GM23248 (cell line): ENCODE measurements around the gene NAV3. TPM values are rescaled to one million over a fixed set of nuclear protein-coding genes. Genes with fewer than 3 reads are reported as not detected.

Experiments
- DNase-seq: peaks from one replicate; pipeline ENCODE4 v3.0.0-alpha.2; 2015
- H2AFZ ChIP-seq: fragments of 200-600 bp; sonication (generic); 2 replicates; pipeline ENCODE4 v1.6.1; 2016; ENCODE audit warnings: antibody characterized with exemption
- H3F3A ChIP-seq: fragments of 200-600 bp; sonication (generic); 2 replicates; pipeline ENCODE4 v1.6.1; 2016; ENCODE audit warnings: mild to moderate bottlenecking, antibody characterized with exemption, mixed run types; ENCODE audit not compliant: insufficient read depth
- H3K27ac ChIP-seq: fragments of 200-600 bp; sonication (generic); 2 replicates; pipeline ENCODE4 v1.5.1; 2016; ENCODE audit warnings: mild to moderate bottlenecking
- H3K27me3 ChIP-seq: fragments of 200-600 bp; sonication (generic); replicated peaks from 2 replicates; pipeline ENCODE4 v1.6.1; 2016; ENCODE audit warnings: mild to moderate bottlenecking; ENCODE audit not compliant: insufficient read depth
- H3K36me3 ChIP-seq: fragments of 200-600 bp; sonication (generic); 2 replicates; pipeline ENCODE4 v1.6.1; 2016; ENCODE audit warnings: low read depth, mild to moderate bottlenecking
- H3K4me1 ChIP-seq: fragments of 200-600 bp; sonication (generic); 2 replicates; pipeline ENCODE4 v1.6.1; 2016; ENCODE audit warnings: mild to moderate bottlenecking; ENCODE audit not compliant: insufficient read depth
- H3K4me2 ChIP-seq: fragments of 200-600 bp; sonication (generic); one replicate; pipeline ENCODE4 v1.6.1; 2016; ENCODE audit warnings: mild to moderate bottlenecking; ENCODE audit not compliant: unreplicated experiment
- H3K4me3 ChIP-seq: fragments of 200-600 bp; sonication (generic); 2 replicates; pipeline ENCODE4 v1.5.1; 2016; ENCODE audit warnings: mild to moderate bottlenecking
- H3K79me2 ChIP-seq: fragments of 200-600 bp; sonication (generic); 2 replicates; pipeline ENCODE4 v1.6.1; 2016; ENCODE audit warnings: mild to moderate bottlenecking; ENCODE audit not compliant: insufficient read depth
- H3K9ac ChIP-seq: fragments of 200-600 bp; sonication (generic); 2 replicates; pipeline ENCODE4 v1.6.1; 2016; ENCODE audit warnings: mild to moderate bottlenecking
- H3K9me2 ChIP-seq: fragments of 200-600 bp; sonication (generic); 2 replicates; pipeline ENCODE4 v1.6.1; 2016; ENCODE audit warnings: mixed run types, mild to moderate bottlenecking, moderate library complexity; ENCODE audit not compliant: insufficient read depth
- H3K9me3 ChIP-seq: fragments of 200-600 bp; sonication (generic); one replicate; pipeline ENCODE4 v1.6.1; 2017; ENCODE audit warnings: low read depth
- H4K20me1 ChIP-seq: fragments of 200-600 bp; sonication (generic); 2 replicates; pipeline ENCODE4 v1.6.0; 2016; ENCODE audit not compliant: insufficient read depth
- EZH2 ChIP-seq: fragments of 200-600 bp; sonication (generic); IDR thresholded peaks from 2 replicates; pipeline ENCODE4 v1.6.1; 2018; ENCODE audit warnings: antibody characterized with exemption, mild to moderate bottlenecking; ENCODE audit not compliant: insufficient read depth, poor library complexity, severe bottlenecking
- EZH2phosphoT487 ChIP-seq: fragments of 200-600 bp; sonication (generic); IDR thresholded peaks from 2 replicates; pipeline ENCODE4 v1.6.1; 2018; ENCODE audit warnings: antibody characterized with exemption, moderate library complexity, mild to moderate bottlenecking, low read depth; ENCODE audit not compliant: insufficient read depth
- WGBS, 2 experiments: methylation state at CpG; one replicate each; pipeline ENCODE4 v1.1.6; 2015 to 2017; ENCODE audit warnings: low lambda C conversion rate in 2 of 2, low coverage in 1 of 2; ENCODE audit errors: missing lambda C conversion rate in 2 of 2; 5-methylcytosine and 5-hydroxymethylcytosine counted together
- in situ Hi-C: fragments of 300-500 bp; cut with MboI; formaldehyde crosslinking; loops from 2 replicates; pipeline ENCODE4 v1.15.0; 2020
- polyA plus RNA-seq: library from polyadenylated mRNA; unstranded; fragments of >200 nt; fragmentation: Nextera tagmentation; extraction: Ambion mirVana; gene quantifications from 2 replicates; pipeline ENCODE4 v1.2.1, GENCODE V29; 2016
- total RNA-seq: library from RNA; depleted of rRNA; stranded (reverse); fragments of >200 nt; shearing (Covaris generic); gene quantifications from 2 replicates; pipeline ENCODE4 v1.2.3, GENCODE V29; 2014

Gene NAV3
- total and polyA plus RNA-seq, 2 experiments from 2014 or later: 24.2 to 69.9 TPM

GRCh38 chr12:78192979-78193378, 362.3 kb downstream of the NAV3 start:
- Histone ChIP-seq H3K27ac (peak overlapping the region; percentile 55), H3K27me3 (no peaks in the 10 kb centered on the region), H3K36me3 (peaks cover 41% of the 10 kb centered on the region), H4K20me1 (no peaks in the 10 kb centered on the region), H3K4me2 (peak overlapping the region; percentile 54), H3K4me3 (no peak overlapping the region), H2AFZ (no peak overlapping the region), H3K9me2 (no peaks in the 10 kb centered on the region; the same call in 1 of the 2 replicates), H3K9ac (no peak overlapping the region), H3K4me1 (peaks cover 79% of the 10 kb centered on the region), H3F3A (peaks cover 57% of the 10 kb centered on the region), H3K79me2 (no peaks in the 10 kb centered on the region), H3K9me3 (no peaks in the 10 kb centered on the region)
- WGBS, 2 experiments: 57 to 66% methylated on average over 2 of the region's 2 CpGs
- in situ Hi-C loops: no loop called here
- TF ChIP-seq EZH2phosphoT487 (no peak), EZH2 (no peak)
- DNase-seq: peak; percentile 37

- peak overlapping the region; percentile 21; the same call in 1 of the 2 replicates for H3K4me3 ChIP-seq
- 0 to 1% methylated on average over 3 of the region's 3 CpGs for WGBS, 2 experiments
- H2AFZ ChIP-seq: no peak overlapping the region
- H3K4me2 ChIP-seq: peak overlapping the region; percentile 74
- peak overlapping the region; percentile 59 for H3K27ac ChIP-seq
- no peaks in the 10 kb centered on the region; the same call in 1 of the 2 replicates for H3K9me2 ChIP-seq
- H3K4me1 ChIP-seq: peaks cover 66% of the 10 kb centered on the region
- H3K36me3 ChIP-seq: peaks cover 31% of the 10 kb centered on the region
- TF ChIP-seq EZH2phosphoT487: peak; percentile 99
- TF ChIP-seq EZH2: no peak
- no peak overlapping the region for H3K9ac ChIP-seq
- in situ Hi-C loops: no loop called here
- no peaks in the 10 kb centered on the region for H4K20me1 ChIP-seq
- H3K9me3 ChIP-seq: no peaks in the 10 kb centered on the region
- peak; percentile 95 for DNase-seq
- no peaks in the 10 kb centered on the region for H3K79me2 ChIP-seq
- no peaks in the 10 kb centered on the region for H3K27me3 ChIP-seq
- H3F3A ChIP-seq: peaks cover 52% of the 10 kb centered on the region
These were observed 363.8 kb downstream of the NAV3 start for GRCh38 chr12:78194448-78194847.

GRCh38 chr12:78198896-78199295, 368.2 kb downstream of the NAV3 start:
- 61 to 66% methylated on average over 1 of the region's 1 CpG for WGBS, 2 experiments
- in situ Hi-C loops: no loop called here
- H2AFZ ChIP-seq: no peak overlapping the region

GRCh38 chr12:78199926-78200325, 369.2 kb downstream of the NAV3 start:
- Histone ChIP-seq H3K9ac (no peak overlapping the region), H3F3A (peaks cover 8% of the 10 kb centered on the region; the same call in 1 of the 2 replicates), H3K4me2 (no peak overlapping the region), H3K27ac (no peak overlapping the region), H3K27me3 (no peaks in the 10 kb centered on the region), H3K9me2 (no peaks in the 10 kb centered on the region; the same call in 1 of the 2 replicates), H3K36me3 (peaks cover 58% of the 10 kb centered on the region), H3K79me2 (no peaks in the 10 kb centered on the region), H3K4me1 (peaks cover 15% of the 10 kb centered on the region), H3K4me3 (no peak overlapping the region), H2AFZ (no peak overlapping the region), H3K9me3 (no peaks in the 10 kb centered on the region), H4K20me1 (no peaks in the 10 kb centered on the region)
- TF ChIP-seq EZH2 (no peak), EZH2phosphoT487 (no peak)
- DNase-seq: no peak
- in situ Hi-C loops: no loop called here
- 96 to 100% methylated on average over 1 of the region's 1 CpG for WGBS, 2 experiments

More at GRCh38 chr12:78198896-78199295, 368.2 kb downstream of the NAV3 start:
- no peaks in the 10 kb centered on the region for H3K9me3 ChIP-seq
- H3K36me3 ChIP-seq: peaks cover 51% of the 10 kb centered on the region
- no peak overlapping the region for H3K9ac ChIP-seq
- no peaks in the 10 kb centered on the region for H4K20me1 ChIP-seq
- DNase-seq: no peak
- H3K79me2 ChIP-seq: no peaks in the 10 kb centered on the region
- H3K9me2 ChIP-seq: no peaks in the 10 kb centered on the region; the same call in 1 of the 2 replicates
- H3F3A ChIP-seq: peaks cover 16% of the 10 kb centered on the region
- H3K4me1 ChIP-seq: peaks cover 23% of the 10 kb centered on the region
- H3K4me3 ChIP-seq: no peak overlapping the region
- H3K27me3 ChIP-seq: no peaks in the 10 kb centered on the region
- TF ChIP-seq EZH2phosphoT487 (no peak), EZH2 (no peak)
- H3K27ac ChIP-seq: no peak overlapping the region
- no peak overlapping the region for H3K4me2 ChIP-seq

- in situ Hi-C loops: no loop called here
These were observed 374.2 kb downstream of the NAV3 start for GRCh38 chr12:78204926-78205325.

More at GRCh38 chr12:78204926-78205325, 374.2 kb downstream of the NAV3 start:
- H3K36me3 ChIP-seq: peaks cover 59% of the 10 kb centered on the region
- H3K79me2 ChIP-seq: no peaks in the 10 kb centered on the region
- 66% methylated on average over 4 of the region's 4 CpGs for WGBS, 2 experiments
- H3F3A ChIP-seq: peaks cover 20% of the 10 kb centered on the region
- H3K4me2 ChIP-seq: no peak overlapping the region
- H3K4me3 ChIP-seq: no peak overlapping the region
- H3K27ac ChIP-seq: no peak overlapping the region
- H3K9me2 ChIP-seq: no peaks in the 10 kb centered on the region; the same call in 1 of the 2 replicates
- peaks cover 4% of the 10 kb centered on the region; the same call in 1 of the 2 replicates for H3K4me1 ChIP-seq
- no peak for DNase-seq
- no peak for TF ChIP-seq EZH2
- no peak for TF ChIP-seq EZH2phosphoT487
- H4K20me1 ChIP-seq: no peaks in the 10 kb centered on the region
- no peaks in the 10 kb centered on the region for H3K9me3 ChIP-seq
- H3K9ac ChIP-seq: no peak overlapping the region
- H2AFZ ChIP-seq: no peak overlapping the region
- no peaks in the 10 kb centered on the region for H3K27me3 ChIP-seq
